Psoas muscle (tissue), 8 donors: ENCODE data around the gene BOLL. TPM values are rescaled to one million over a fixed set of nuclear protein-coding genes. Genes with fewer than 3 reads are reported as not detected.
"Not testable (repeated sequence)": the region's sequence is repeated elsewhere in the genome, so short reads cannot be mapped to it uniquely, and the experiment has no call there.

Experiments
- ATAC-seq, 4 donors: fragments of 200-7000 bp; cut with Tn5 transposase; one replicate each; pipeline ENCODE4 v1.9.1; 2020; ENCODE audit warnings: moderate library complexity in 3 of 4, mild to moderate bottlenecking in 2 of 4
- DNase-seq, 2 donors: peaks; one replicate each; pipeline ENCODE4 v3.0.0-alpha.2; 2020
- H3K27ac ChIP-seq: fragments of 200-600 bp; one replicate; pipeline ENCODE4 v1.8.0; 2022
- H3K27me3 ChIP-seq, 3 donors: fragments of 200-600 bp in 1 of 3; one replicate each; pipeline versions ENCODE4 v1.6.1 to v1.8.0; 2013 to 2022; ENCODE audit warnings: low read length in 2 of 3, mild to moderate bottlenecking in 2 of 3, moderate library complexity in 1 of 3; ENCODE audit not compliant: insufficient read depth in 3 of 3
- H3K36me3 ChIP-seq, 2 donors: fragments of 200-600 bp in 1 of 2; one replicate each; pipeline versions ENCODE4 v1.6.1 to v1.8.0; 2013 to 2022; ENCODE audit warnings: low read depth in 1 of 2, mild to moderate bottlenecking in 1 of 2, moderate library complexity in 1 of 2; ENCODE audit not compliant: insufficient read depth in 1 of 2
- H3K4me1 ChIP-seq: fragments of 200-600 bp; one replicate; pipeline ENCODE4 v1.8.0; 2022
- H3K4me3 ChIP-seq: fragments of 200-600 bp; one replicate; pipeline ENCODE4 v1.8.0; 2022; ENCODE audit warnings: mild to moderate bottlenecking
- H3K9me3 ChIP-seq: fragments of 200-600 bp; one replicate; pipeline ENCODE4 v1.8.0; 2022
- WGBS, 3 donors: extraction: QIAGEN DNeasy Blood & Tissue Kit; methylation state at CpG; one replicate each; pipeline versions ENCODE4 v1.1.6 to v1.1.7; 2013; 5-methylcytosine and 5-hydroxymethylcytosine counted together
- intact Hi-C, 2 donors: fragments of 100-400 bp; cut with DNase I; formaldehyde crosslinking; loops; one replicate each; pipeline versions ENCODE4 v1.11.0 to v1.14.2; 2022
- polyA plus RNA-seq, 3 donors: library from polyadenylated mRNA; stranded (reverse); fragments of 200-250 nt; gene quantifications; one replicate each; pipeline ENCODE4 v1.2.3, GENCODE V29; 2013
- total RNA-seq, 4 donors: library from RNA; stranded (reverse); fragmentation: NEBNext Ultra II Directional in 2 of 4; extraction: Animal tissue kit (Norgen Biotek cat#: 25700) in 2 of 4; gene quantifications; one replicate each; pipeline versions ENCODE4 v1.2.1 to v1.2.4, GENCODE V29; 2021 to 2023
- TF ChIP-seq, protein P1 (sequence below): fragments of 200-600 bp; IDR thresholded peaks from one replicate; pipeline ENCODE4 v1.8.0; 2022; ENCODE audit warnings: antibody characterized with exemption
- donor health status: healthy with polysubstance abuse.
- donor health status: DM: no; HTN: no; CAD: no; lungs with moderate emphysema.
- donor health status: Bipolar disorder and iron deficiency.
- donor health status: healthy.
- donor health status: DM: yes; HTN: yes; CAD: no.
- donor health status: DM: no; HTN: no; CAD: no.
- donor health status: DM: no; HTN: no; CAD: no.
- donor health status: DM: yes; HTN: yes; CAD: no.

The BOLL gene
- total and polyA plus RNA-seq, 7 donors: 0.47 to 6.5 (median 3.3) TPM

DNA sequence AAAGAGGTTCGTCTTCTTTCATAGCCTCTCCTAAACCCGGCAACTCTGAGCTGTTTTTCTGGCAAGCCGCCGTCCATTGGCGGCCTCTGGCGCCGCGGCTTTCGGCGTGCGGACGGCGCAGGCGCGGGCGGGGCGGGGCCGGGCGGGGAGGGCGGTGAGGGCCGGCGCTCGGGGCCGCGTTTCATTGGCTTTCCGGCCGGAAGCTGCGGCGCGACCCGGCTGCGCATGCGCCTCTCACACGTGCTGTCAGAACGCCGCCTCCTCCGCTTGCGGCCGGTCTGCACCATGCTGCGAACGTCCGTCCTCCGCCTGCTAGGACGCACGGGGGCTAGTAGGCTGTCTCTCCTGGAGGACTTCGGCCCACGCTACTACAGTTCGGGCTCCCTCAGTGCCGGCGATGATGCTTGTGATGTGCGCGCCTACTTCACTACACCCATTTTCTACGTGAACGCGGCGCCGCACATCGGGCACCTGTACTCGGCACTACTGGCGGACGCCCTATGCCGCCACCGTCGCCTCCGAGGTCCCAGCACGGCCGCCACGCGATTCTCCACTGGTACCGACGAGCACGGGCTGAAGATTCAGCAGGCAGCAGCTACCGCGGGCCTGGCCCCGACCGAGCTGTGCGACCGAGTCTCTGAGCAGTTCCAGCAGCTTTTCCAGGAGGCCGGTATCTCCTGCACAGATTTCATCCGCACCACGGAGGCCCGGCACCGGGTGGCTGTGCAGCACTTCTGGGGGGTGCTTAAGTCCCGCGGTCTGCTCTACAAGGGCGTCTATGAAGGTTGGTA, 79.8 kb downstream of the BOLL start, which contains the start of gene MARS2:
Gene MARS2 (plus strand): TSS at position 249 of the 791 bp plus-strand sequence. CDS start 37 bp downstream, at position 286.
- TF ChIP-seq, protein P1, sequence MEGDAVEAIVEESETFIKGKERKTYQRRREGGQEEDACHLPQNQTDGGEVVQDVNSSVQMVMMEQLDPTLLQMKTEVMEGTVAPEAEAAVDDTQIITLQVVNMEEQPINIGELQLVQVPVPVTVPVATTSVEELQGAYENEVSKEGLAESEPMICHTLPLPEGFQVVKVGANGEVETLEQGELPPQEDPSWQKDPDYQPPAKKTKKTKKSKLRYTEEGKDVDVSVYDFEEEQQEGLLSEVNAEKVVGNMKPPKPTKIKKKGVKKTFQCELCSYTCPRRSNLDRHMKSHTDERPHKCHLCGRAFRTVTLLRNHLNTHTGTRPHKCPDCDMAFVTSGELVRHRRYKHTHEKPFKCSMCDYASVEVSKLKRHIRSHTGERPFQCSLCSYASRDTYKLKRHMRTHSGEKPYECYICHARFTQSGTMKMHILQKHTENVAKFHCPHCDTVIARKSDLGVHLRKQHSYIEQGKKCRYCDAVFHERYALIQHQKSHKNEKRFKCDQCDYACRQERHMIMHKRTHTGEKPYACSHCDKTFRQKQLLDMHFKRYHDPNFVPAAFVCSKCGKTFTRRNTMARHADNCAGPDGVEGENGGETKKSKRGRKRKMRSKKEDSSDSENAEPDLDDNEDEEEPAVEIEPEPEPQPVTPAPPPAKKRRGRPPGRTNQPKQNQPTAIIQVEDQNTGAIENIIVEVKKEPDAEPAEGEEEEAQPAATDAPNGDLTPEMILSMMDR: no peak
- Histone ChIP-seq H3K4me1 (peaks cover 22% of the 10 kb centered on the region), H3K27me3 (no peaks in the 10 kb centered on the region), H3K27ac (peak within 1 kb of the TSS; percentile 90), H3K36me3 (no peaks in the 10 kb centered on the region), H3K9me3 (no peaks in the 10 kb centered on the region), H3K4me3 (peak within 1 kb of the TSS; percentile 97)
- intact Hi-C loops: loop anchor here (5.0 to 10.0 kb wide), 3 partner anchors 82 to 422 kb away; partner anchors contain the start of gene BOLL (in 1 of the 2)
- peak; percentile 96 to 97 for DNase-seq
- peak; percentile 94 to 98 (median 96) for ATAC-seq
- WGBS, 3 donors: 0 to 1% (median 0%) methylated on average over 80 to 86 of the region's 86 CpGs

DNA sequence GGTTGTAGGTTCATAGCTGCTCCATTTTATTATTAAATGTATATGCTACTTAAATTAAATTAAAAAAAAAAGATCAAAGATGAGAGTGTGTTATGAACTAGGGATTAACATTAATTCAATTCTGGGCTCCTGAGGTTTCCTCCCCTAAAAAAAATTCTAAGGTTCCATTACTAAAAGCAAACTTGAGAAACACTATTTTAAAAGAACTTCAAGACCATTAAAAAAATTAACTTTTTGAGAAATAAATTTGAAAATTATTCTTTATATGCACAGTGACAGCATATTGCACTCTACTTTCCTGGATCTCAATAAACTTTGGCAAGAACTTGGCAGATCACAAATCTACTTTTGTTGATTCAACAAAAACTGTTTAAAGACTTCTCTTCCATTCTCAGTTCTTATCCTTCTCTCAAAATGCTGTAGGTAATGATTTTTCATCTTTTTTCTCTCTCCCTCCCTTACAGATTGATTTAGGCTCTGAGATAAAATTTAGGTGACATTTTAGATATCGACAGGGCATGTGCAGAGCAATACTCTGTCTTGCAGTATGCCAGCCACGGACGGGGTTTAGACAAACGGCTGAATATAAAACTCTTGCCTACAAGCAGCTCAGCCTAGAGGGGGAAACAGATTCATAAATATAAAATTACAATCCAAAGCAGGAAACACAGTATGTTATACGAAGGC, 80.5 kb downstream of the BOLL start:
- WGBS, 3 donors: 0 to 1% (median 0%) methylated on average over 5 of the region's 5 CpGs
- H3K4me3 ChIP-seq: peak overlapping the region; percentile 97
- intact Hi-C loops: loop anchor here (5.0 to 10.0 kb wide), 3 partner anchors 83 to 423 kb away; partner anchors contain the start of gene BOLL (in 1 of the 2)
- H3K36me3 ChIP-seq: no peaks in the 10 kb centered on the region
- peaks cover 22% of the 10 kb centered on the region for H3K4me1 ChIP-seq
- DNase-seq: no peak
- H3K27ac ChIP-seq: peak overlapping the region; percentile 90
- TF ChIP-seq, protein P1: no peak
- no peaks in the 10 kb centered on the region for H3K27me3 ChIP-seq
- no peaks in the 10 kb centered on the region for H3K9me3 ChIP-seq
- peak; percentile 23 to 36 (median 30) for ATAC-seq

DNA sequence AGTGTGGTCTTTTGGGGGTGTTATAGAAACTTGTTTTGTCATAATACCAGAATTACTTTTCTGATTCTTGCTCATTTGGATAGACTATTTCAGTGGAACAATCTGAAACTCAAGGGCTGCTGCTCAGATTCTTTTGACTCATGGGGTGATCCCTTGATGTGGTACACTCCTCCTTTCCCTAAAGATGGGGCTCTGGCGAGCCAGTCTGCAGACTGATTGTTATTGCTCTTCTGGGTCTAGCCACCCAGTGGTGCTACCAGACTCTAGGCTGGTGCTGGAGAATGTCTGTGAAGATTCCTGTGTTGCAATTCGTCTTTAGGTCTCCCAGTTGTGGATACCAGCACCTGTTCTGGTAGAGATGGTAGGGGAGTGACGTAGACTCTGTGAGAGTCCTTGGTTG, 84.2 kb downstream of the BOLL start:
- WGBS, 3 donors: 78 to 85% (median 83%) methylated on average over 3 of the region's 3 CpGs
- Histone ChIP-seq H3K36me3 (no peaks in the 10 kb centered on the region), H3K9me3 (no peaks in the 10 kb centered on the region), H3K4me3 (no peak overlapping the region), H3K4me1 (no peaks in the 10 kb centered on the region), H3K27me3 (no peaks in the 10 kb centered on the region), H3K27ac (no peak overlapping the region)
- ATAC-seq (no peak), DNase-seq (no peak)
- TF ChIP-seq, protein P1: no peak
- intact Hi-C loops: loop anchor here in 1 of 2 donors (10.0 kb wide), 1 partner anchor 424 kb away; no protein-coding TSS in a partner anchor

DNA sequence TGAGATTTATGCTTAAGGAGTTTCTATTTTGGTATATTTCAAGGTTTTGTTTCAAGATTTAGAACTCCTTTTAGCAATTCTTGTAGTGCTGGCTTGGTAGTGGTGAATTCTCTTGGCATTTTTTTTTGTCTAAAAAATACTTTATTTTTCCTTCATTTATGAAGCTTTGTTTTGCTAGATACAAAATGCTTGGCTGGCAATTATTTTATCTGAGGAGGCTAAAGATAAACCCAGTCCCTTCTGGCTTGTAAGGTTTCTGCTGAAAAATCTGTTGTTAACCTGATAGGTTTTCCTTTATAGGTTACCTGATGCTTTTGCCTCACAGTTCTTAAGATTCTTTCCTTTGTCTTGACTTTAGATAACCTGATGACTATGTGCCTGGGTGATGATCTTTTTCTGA, 85.4 kb downstream of the BOLL start:
- H3K27ac ChIP-seq, H3K9me3 ChIP-seq, H3K4me3 ChIP-seq, H3K27me3 ChIP-seq, DNase-seq, H3K36me3 ChIP-seq, ATAC-seq, H3K4me1 ChIP-seq: not testable (repeated sequence)
- intact Hi-C loops: loop anchor here in 1 of 2 donors (10.0 kb wide), 1 partner anchor 425 kb away; no protein-coding TSS in a partner anchor

DNA sequence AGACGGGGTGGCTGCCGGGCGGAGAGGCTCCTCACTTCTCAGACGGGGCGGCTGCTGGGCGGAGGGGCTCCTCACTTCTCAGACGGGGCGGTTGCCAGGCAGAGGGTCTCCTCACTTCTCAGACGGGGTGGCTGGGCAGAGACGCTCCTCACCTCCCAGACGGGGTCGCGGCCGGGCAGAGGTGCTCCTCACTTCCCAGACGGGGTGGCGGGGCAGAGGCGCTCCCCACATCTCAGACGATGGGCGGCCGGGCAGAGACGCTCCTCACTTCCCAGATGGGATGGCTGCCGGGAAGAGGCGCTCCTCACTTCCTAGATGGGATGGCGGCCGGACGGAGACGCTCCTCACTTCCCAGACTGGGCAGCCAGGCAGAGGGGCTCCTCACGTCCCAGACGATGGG, 88.5 kb downstream of the BOLL start:
- H3K36me3 ChIP-seq, intact Hi-C loops, H3K4me1 ChIP-seq, H3K4me3 ChIP-seq, ATAC-seq, H3K27me3 ChIP-seq, H3K9me3 ChIP-seq, H3K27ac ChIP-seq, DNase-seq: not testable (repeated sequence)
- 92 to 97% (median 96%) methylated on average over 8 to 20 of the region's 29 CpGs for WGBS, 3 donors

DNA sequence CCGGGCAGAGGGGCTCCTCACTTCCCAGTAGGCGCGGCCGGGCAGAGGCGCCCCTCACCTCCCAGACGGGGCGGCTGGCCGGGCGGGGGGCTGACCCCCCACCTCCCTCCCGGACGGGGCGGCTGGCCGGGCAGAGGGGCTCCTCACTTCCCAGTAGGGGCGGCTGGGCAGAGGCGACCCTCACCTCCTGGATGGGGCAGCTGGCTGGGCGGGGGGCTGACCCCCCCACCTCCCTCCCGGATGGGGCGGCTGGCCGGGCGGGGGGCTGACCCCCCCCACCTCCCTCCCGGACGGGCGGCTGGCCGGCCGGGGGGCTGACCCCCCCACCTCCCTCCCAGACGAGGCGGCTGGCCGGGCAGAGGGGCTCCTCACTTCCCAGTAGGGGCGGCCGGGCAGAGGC, 89.1 kb downstream of the BOLL start:
- not testable (repeated sequence) for DNase-seq

DNA sequence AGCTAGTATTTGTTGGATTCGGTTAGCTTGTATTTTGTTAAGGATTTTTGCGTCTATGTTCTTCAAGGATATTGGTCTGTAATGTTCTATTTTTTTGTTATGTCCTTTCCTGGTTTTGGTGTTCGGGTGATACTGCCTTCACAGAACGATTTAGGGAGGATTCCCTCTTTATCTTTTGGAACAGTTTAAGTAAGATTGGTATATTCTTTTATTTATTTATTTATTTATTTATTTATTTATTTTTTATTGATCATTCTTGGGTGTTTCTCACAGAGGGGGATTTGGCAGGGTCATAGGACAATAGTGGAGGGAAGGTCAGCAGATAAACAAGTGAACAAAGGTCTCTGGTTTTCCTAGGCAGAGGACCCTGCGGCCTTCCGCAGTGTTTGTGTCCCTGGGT, 89.9 kb downstream of the BOLL start:
- H3K4me1 ChIP-seq, H3K9me3 ChIP-seq, H3K27me3 ChIP-seq, intact Hi-C loops, H3K36me3 ChIP-seq, ATAC-seq, DNase-seq, H3K4me3 ChIP-seq, H3K27ac ChIP-seq: not testable (repeated sequence)
- WGBS, 3 donors: 96 to 97% (median 96%) methylated on average over 4 of the region's 6 CpGs

More for the DNA sequence above, 89.1 kb downstream of the BOLL start:
- H3K4me3 ChIP-seq, H3K36me3 ChIP-seq, intact Hi-C loops, H3K27me3 ChIP-seq, H3K4me1 ChIP-seq, H3K27ac ChIP-seq, H3K9me3 ChIP-seq, ATAC-seq: not testable (repeated sequence)
- WGBS, 3 donors: 92 to 97% methylated on average over 12 to 16 of the region's 30 CpGs; no CpG with 5 or more reads in 1 of the 3 donors
